CD4-positive, alpha-beta memory T cell (primary cell): ENCODE measurements around the gene SERPINA3. TPM values are rescaled to one million over a fixed set of nuclear protein-coding genes. Genes with fewer than 3 reads are reported as not detected.

Experiments
- CTCF ChIA-PET: fragments of 350-600 bp; sonication (Branson Sonifier 250); formaldehyde crosslinking; loops from one replicate; lab custom pipeline; 2021; ENCODE audit warnings: inconsistent platforms; ENCODE audit not compliant: partially characterized antibody; lab: Charles Lee
- POLR2A ChIA-PET: fragments of 350-600 bp; sonication (Branson Sonifier 250); formaldehyde crosslinking; loops from one replicate; lab custom pipeline; 2021; ENCODE audit not compliant: partially characterized antibody; lab: Charles Lee
- DNase-seq, 5 donors: peaks; one replicate each; pipeline versions ENCODE4 v3.0.0 to v3.0.0-alpha.2; 2020 to 2022; ENCODE audit warnings: mixed read lengths in 1 of 5
- H3K27ac ChIP-seq: one replicate; pipeline ENCODE4 v1.7.0; 2013; ENCODE audit warnings: low read depth, low read length
- H3K27me3 ChIP-seq: 2 replicates; pipeline ENCODE4 v1.7.0; 2013; ENCODE audit warnings: mild to moderate bottlenecking, low read length, moderate library complexity; ENCODE audit not compliant: insufficient read depth
- H3K36me3 ChIP-seq: 2 replicates; pipeline ENCODE4 v1.7.0; 2013; ENCODE audit warnings: mild to moderate bottlenecking, low read length, moderate library complexity; ENCODE audit not compliant: insufficient read depth
- H3K4me1 ChIP-seq: 2 replicates; pipeline ENCODE4 v1.7.0; 2013; ENCODE audit warnings: mild to moderate bottlenecking, low read length, moderate library complexity; ENCODE audit not compliant: insufficient read depth
- H3K4me3 ChIP-seq, 2 donors: one replicate each; pipeline ENCODE4 v1.7.0; 2013; ENCODE audit warnings: low read length in 2 of 2, mild to moderate bottlenecking in 1 of 2
- H3K9me3 ChIP-seq, 2 donors: one replicate each; pipeline ENCODE4 v1.7.0; 2013; ENCODE audit warnings: low read length in 2 of 2, control low read depth in 1 of 2; ENCODE audit not compliant: control insufficient read depth in 1 of 2
- H3K27ac Mint-ChIP-seq, 7 donors: one replicate each; pipeline ENCODE4 v1.8.0; 2020 to 2021; ENCODE audit warnings: mixed read lengths in 7 of 7, mild to moderate bottlenecking in 6 of 7, inconsistent platforms in 3 of 7, moderate library complexity in 3 of 7
- H3K27me3 Mint-ChIP-seq, 2 donors: one replicate each; pipeline ENCODE4 v1.8.0; 2020 to 2021; ENCODE audit warnings: mixed read lengths in 2 of 2
- H3K36me3 Mint-ChIP-seq, 2 donors: one replicate each; pipeline ENCODE4 v1.8.0; 2020 to 2021; ENCODE audit warnings: mixed read lengths in 2 of 2, inconsistent platforms in 1 of 2, mild to moderate bottlenecking in 1 of 2
- H3K4me1 Mint-ChIP-seq, 4 donors: one replicate each; pipeline ENCODE4 v1.8.0; 2020 to 2021; ENCODE audit warnings: mixed read lengths in 4 of 4, mild to moderate bottlenecking in 1 of 4
- H3K4me3 Mint-ChIP-seq, 8 donors: one replicate each; pipeline ENCODE4 v1.8.0; 2020 to 2021; ENCODE audit warnings: mixed read lengths in 8 of 8, mild to moderate bottlenecking in 7 of 8, moderate library complexity in 6 of 8, inconsistent platforms in 3 of 8
- H3K9me3 Mint-ChIP-seq, 8 donors: one replicate each; pipeline ENCODE4 v1.8.0; 2020 to 2021; ENCODE audit warnings: mixed read lengths in 8 of 8, mild to moderate bottlenecking in 5 of 8, inconsistent platforms in 3 of 8, moderate library complexity in 1 of 8
- intact Hi-C: fragments of 100-400 bp; cut with micrococcal nuclease; formaldehyde crosslinking; loops from one replicate; pipeline ENCODE4 v1.15.1; 2023
- polyA plus RNA-seq, 2 donors: library from polyadenylated mRNA; unstranded; fragments of 300-500 nt; fragmentation: Illumina TruSeq; gene quantifications; one replicate each; pipeline ENCODE4 v1.2.3, GENCODE V29; 2021
- total RNA-seq, 2 experiments: library from RNA; stranded (reverse); gene quantifications; one replicate each; pipeline ENCODE4 v1.2.3, GENCODE V29; 2021

Gene SERPINA3
- total and polyA plus RNA-seq, 4 experiments from 2014 or later: not detected

GRCh38 chr14:94654071-94654861 lies 42.1 kb downstream of the SERPINA3 start:
- no peak overlapping the region for H3K27ac Mint-ChIP-seq
- H3K9me3 ChIP-seq: no peaks in the 10 kb centered on the region
- ChIA-PET CTCF (no interaction called here), POLR2A (no interaction called here)
- intact Hi-C loops: no loop called here
- H3K4me1 Mint-ChIP-seq: no peaks in the 10 kb centered on the region
- H3K27me3 ChIP-seq: no peaks in the 10 kb centered on the region
- peaks cover 0 to 3% (median 0%) of the 10 kb centered on the region in 8 donors for H3K9me3 Mint-ChIP-seq
- H3K36me3 Mint-ChIP-seq: no peaks in the 10 kb centered on the region
- no peaks in the 10 kb centered on the region for H3K4me1 ChIP-seq
- H3K4me3 Mint-ChIP-seq: no peak overlapping the region
- no peak overlapping the region for H3K27ac ChIP-seq
- H3K36me3 ChIP-seq: no peaks in the 10 kb centered on the region
- no peak overlapping the region for H3K4me3 ChIP-seq
- peaks cover 1 to 3% of the 10 kb centered on the region in 2 donors for H3K27me3 Mint-ChIP-seq
- DNase-seq: no peak

DNA sequence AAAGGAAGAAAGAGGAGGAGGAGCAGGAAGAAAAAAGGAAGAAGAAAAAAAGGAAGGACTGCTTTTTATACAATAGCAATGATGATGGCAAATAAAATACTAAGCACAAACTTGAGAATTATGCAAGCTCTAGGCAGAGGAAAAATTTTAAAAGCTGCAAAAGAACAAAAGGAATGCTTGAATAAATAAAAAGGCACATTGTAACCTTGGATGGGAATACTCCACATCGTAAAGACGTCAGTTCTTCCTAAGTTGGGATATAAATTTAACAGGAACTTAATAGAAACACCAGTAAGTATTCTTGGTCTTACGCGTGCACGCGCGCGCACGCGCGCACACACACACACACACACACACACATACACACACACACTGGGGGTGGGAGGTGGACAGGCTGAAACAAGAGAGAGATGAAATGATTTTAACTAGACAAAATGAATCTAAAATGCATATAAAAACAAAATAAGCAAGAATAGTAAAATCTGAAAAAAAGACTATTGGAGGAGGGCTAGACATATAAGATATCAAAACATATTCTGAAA lies 43.0 kb downstream of the SERPINA3 start:
- no peaks in the 10 kb centered on the region for H3K36me3 ChIP-seq
- POLR2A ChIA-PET: no interaction called here
- H3K27ac Mint-ChIP-seq: no peak overlapping the region
- CTCF ChIA-PET: no interaction called here
- no peaks in the 10 kb centered on the region for H3K9me3 ChIP-seq
- no peaks in the 10 kb centered on the region for H3K27me3 ChIP-seq
- H3K4me1 ChIP-seq: no peaks in the 10 kb centered on the region
- peaks cover 1 to 5% of the 10 kb centered on the region in 2 donors for H3K27me3 Mint-ChIP-seq
- no peak overlapping the region for H3K4me3 Mint-ChIP-seq
- H3K4me3 ChIP-seq: no peak overlapping the region
- no peaks in the 10 kb centered on the region for H3K4me1 Mint-ChIP-seq
- no peak for DNase-seq
- H3K27ac ChIP-seq: no peak overlapping the region
- H3K9me3 Mint-ChIP-seq: no peaks in the 10 kb centered on the region
- intact Hi-C loops: no loop called here
- no peaks in the 10 kb centered on the region for H3K36me3 Mint-ChIP-seq

DNA sequence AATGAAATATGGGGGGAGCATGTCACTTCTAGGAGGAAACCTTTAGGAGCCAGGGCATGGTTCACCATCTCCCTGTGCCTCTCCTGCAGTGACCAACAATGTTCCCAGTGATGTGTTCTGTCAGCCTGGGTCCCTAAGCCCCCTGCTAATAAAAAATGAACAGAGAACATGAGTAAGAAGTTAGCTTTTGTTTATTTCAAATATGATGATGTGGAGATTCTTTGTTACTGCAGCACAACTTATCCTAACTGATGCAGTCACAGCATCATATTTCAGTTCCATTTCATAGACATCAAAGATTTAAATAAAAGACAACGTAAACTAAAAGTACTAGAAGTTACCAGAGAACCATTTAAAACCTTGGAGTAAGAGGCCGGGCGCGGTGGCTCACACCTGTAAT lies 43.9 kb downstream of the SERPINA3 start:
- intact Hi-C loops: no loop called here
- ChIA-PET CTCF (no interaction called here), POLR2A (no interaction called here)
- Histone ChIP-seq H3K36me3 (no peaks in the 10 kb centered on the region), H3K4me3 (no peak overlapping the region), H3K9me3 (no peaks in the 10 kb centered on the region), H3K27me3 (no peaks in the 10 kb centered on the region), H3K27ac (no peak overlapping the region), H3K4me1 (no peaks in the 10 kb centered on the region)
- H3K4me3 Mint-ChIP-seq: no peak overlapping the region
- peaks cover 1 to 5% of the 10 kb centered on the region in 2 donors for H3K27me3 Mint-ChIP-seq
- no peak for DNase-seq
- no peaks in the 10 kb centered on the region for H3K4me1 Mint-ChIP-seq
- no peaks in the 10 kb centered on the region for H3K9me3 Mint-ChIP-seq
- no peaks in the 10 kb centered on the region for H3K36me3 Mint-ChIP-seq
- H3K27ac Mint-ChIP-seq: no peak overlapping the region

DNA sequence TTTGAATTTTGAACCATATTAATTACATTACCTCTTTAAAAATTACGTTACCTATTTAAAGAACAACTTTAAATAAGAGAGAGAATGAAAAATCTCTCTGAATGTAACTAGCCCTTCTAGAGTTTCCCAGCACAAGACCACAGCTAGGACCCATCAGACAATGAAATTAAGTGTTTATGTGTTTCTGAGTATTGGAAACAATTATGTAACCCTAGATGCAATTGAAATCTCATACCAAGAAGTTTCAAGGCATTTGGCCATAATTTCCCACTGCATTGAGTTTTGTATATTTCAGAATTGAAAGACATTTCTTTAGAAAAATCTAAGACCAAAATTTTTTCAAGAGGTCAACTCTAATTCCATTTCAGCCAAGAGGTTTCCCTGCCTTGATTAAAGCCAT lies 47.1 kb downstream of the SERPINA3 start:
- ChIA-PET CTCF (no interaction called here), POLR2A (no interaction called here)
- H3K9me3 ChIP-seq: no peaks in the 10 kb centered on the region
- H3K36me3 ChIP-seq: no peaks in the 10 kb centered on the region
- H3K4me3 ChIP-seq: no peak overlapping the region
- Mint-ChIP-seq H3K27me3 (peaks cover 0 to 12% of the 10 kb centered on the region in 2 donors), H3K4me3 (no peak overlapping the region), H3K27ac (no peak overlapping the region), H3K4me1 (no peaks in the 10 kb centered on the region), H3K36me3 (no peaks in the 10 kb centered on the region), H3K9me3 (peaks cover 0 to 5% (median 0%) of the 10 kb centered on the region in 8 donors)
- H3K27ac ChIP-seq: no peak overlapping the region
- DNase-seq: no peak
- H3K4me1 ChIP-seq: no peaks in the 10 kb centered on the region
- no peaks in the 10 kb centered on the region for H3K27me3 ChIP-seq
- intact Hi-C loops: no loop called here

- Mint-ChIP-seq H3K27ac (no peak overlapping the region), H3K4me1 (no peaks in the 10 kb centered on the region)
- POLR2A ChIA-PET: no interaction called here
These were observed 47.7 kb downstream of the SERPINA3 start for GRCh38 chr14:94659901-94660300.

GRCh38 chr14:94660306-94660946 lies 48.2 kb downstream of the SERPINA3 start:
- intact Hi-C loops: no loop called here
- CTCF ChIA-PET: no interaction called here

More at GRCh38 chr14:94659901-94660300, 47.7 kb downstream of the SERPINA3 start:
- no peaks in the 10 kb centered on the region for H3K9me3 ChIP-seq
- H3K4me1 ChIP-seq: no peaks in the 10 kb centered on the region
- DNase-seq: no peak
- no peaks in the 10 kb centered on the region for H3K27me3 ChIP-seq
- H3K27ac ChIP-seq: no peak overlapping the region
- H3K27me3 Mint-ChIP-seq: peaks cover 0 to 13% of the 10 kb centered on the region in 2 donors
- intact Hi-C loops: no loop called here
- CTCF ChIA-PET: no interaction called here
- H3K36me3 Mint-ChIP-seq: no peaks in the 10 kb centered on the region
- H3K4me3 ChIP-seq: no peak overlapping the region
- no peak overlapping the region for H3K4me3 Mint-ChIP-seq
- H3K9me3 Mint-ChIP-seq: peaks cover 0 to 5% (median 0%) of the 10 kb centered on the region in 8 donors
- H3K36me3 ChIP-seq: no peaks in the 10 kb centered on the region

GRCh38 chr14:94663538-94663937 lies 51.3 kb downstream of the SERPINA3 start:
- Histone ChIP-seq H3K4me1 (no peaks in the 10 kb centered on the region), H3K9me3 (no peaks in the 10 kb centered on the region), H3K4me3 (no peak overlapping the region), H3K27ac (no peak overlapping the region), H3K27me3 (no peaks in the 10 kb centered on the region), H3K36me3 (no peaks in the 10 kb centered on the region)
- H3K27me3 Mint-ChIP-seq: peaks cover 3 to 14% of the 10 kb centered on the region in 2 donors
- H3K4me1 Mint-ChIP-seq: no peaks in the 10 kb centered on the region
- H3K36me3 Mint-ChIP-seq: no peaks in the 10 kb centered on the region
- intact Hi-C loops: no loop called here
- no peak for DNase-seq
- ChIA-PET CTCF (no interaction called here), POLR2A (no interaction called here)
- H3K9me3 Mint-ChIP-seq: peaks cover 0 to 5% (median 0%) of the 10 kb centered on the region in 8 donors
- no peak overlapping the region for H3K4me3 Mint-ChIP-seq
- H3K27ac Mint-ChIP-seq: no peak overlapping the region

More at GRCh38 chr14:94660306-94660946, 48.2 kb downstream of the SERPINA3 start:
- Histone ChIP-seq H3K9me3 (no peaks in the 10 kb centered on the region), H3K27ac (no peak overlapping the region), H3K36me3 (no peaks in the 10 kb centered on the region), H3K27me3 (no peaks in the 10 kb centered on the region), H3K4me1 (no peaks in the 10 kb centered on the region), H3K4me3 (no peak overlapping the region)
- no peak overlapping the region for H3K27ac Mint-ChIP-seq
- no peaks in the 10 kb centered on the region for H3K36me3 Mint-ChIP-seq
- H3K9me3 Mint-ChIP-seq: peaks cover 0 to 5% (median 0%) of the 10 kb centered on the region in 8 donors
- DNase-seq: no peak
- no peak overlapping the region for H3K4me3 Mint-ChIP-seq
- peaks cover 0 to 13% of the 10 kb centered on the region in 2 donors for H3K27me3 Mint-ChIP-seq
- no peaks in the 10 kb centered on the region for H3K4me1 Mint-ChIP-seq
- POLR2A ChIA-PET: no interaction called here
